Bone marrow (tissue), 2 donors: ENCODE measurements around the gene UCMA.

ENCODE experiments used
- DNase-seq, 2 donors: peaks; one replicate each; lab custom pipeline; 2025; lab: John Stamatoyannopoulos, UW

UCMA gene

DNA sequence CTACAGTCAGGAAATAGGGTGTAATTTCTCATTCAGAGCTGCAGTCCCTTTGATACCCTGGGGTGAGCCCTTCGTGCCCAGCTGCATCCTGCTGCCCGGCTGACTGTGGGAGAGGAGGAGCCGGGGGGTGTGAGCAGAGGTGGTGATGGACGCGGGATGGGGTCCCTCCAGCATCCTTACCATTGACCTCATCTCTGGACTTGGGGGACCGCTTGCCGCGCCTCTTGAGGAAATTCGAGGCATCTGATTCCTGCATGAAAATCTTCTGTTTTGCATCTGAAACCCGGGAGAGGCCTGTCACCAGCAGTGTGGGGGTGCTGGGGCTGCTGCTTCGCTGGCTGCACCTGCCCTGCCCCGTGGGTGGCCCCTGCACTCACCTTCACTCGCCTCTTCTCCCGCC, 816 bp downstream of the UCMA start:
- no peak for DNase-seq

DNA sequence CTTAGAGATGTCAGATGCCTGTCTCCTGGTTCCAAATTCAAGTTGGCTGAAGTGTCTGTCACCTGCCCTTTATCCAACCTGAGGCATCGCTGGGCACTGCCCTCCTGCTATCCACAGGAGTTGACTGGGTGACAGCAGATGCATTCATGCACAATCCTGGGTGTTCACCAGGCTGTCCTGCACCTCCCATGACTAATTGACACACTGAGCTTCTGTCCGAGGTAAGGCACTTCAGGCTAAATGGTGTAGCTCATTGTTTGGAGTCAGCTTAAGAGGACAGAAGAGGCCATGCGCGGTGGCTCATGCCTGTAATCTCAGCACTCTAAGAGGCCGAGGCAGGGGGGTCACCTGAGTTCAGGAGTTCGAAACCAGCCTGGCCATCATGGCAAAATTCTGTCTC, 2.4 kb downstream of the UCMA start:
- no peak for DNase-seq

DNA sequence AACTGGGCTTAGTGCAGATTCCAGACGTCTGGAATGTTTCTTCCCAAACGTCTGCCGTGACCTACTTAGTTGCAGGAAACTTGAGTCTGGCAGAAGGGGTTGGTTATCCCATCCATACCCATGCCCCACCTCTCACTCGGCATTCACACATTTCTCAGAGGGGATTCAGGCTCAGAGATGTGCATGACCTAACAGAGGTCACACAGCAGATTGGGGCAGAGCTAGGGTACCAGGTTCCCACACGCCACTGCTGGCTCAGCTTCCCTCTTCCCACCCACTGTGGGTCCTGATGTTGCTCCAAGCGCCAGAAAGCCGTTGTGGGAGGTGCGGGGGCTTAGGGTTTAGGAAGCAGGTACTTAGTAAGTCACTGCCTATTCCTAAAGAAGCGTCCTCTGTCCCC, 3.0 kb downstream of the UCMA start:
- DNase-seq, result no peak

DNA sequence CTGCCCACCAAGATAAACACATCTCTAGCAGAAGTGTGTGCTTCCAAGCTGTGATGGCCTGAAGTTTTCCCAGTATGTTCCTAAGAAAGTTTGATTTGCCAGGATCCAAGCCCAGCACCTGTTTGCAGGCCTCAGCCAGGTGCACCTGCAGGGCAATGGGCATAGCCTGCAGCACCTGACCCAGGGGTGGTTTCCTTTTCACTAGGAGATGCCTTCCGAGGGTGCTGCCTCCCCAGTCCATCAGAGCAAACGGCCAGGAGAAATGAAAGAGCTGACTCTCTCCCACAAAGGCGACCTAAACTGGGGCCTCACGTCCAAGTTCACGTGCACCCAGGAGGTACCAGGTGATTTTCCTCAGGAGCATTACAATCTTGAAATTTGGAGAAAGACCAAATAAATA, 7.1 kb downstream of the UCMA start:
- no peak for DNase-seq

DNA sequence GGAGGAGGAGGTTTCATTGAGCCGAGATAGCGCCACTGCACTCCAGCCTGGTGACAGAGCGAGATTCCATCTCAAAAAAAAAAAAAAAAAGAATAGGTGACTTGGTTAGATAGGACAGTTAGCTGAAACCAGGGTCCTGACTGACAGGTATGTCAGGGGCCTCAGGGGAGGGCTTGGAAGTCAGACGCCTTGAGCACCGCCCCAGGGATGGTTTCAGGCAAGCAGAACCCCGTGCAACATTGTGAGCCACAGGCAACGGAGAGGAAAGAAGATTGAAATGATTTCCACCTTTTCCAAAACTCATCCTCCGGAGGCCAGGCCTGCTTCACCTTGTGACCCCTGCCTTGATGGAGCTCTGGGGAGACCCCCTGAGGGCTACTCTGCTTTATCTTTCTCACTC, 8.6 kb downstream of the UCMA start:
- no peak for DNase-seq

DNA sequence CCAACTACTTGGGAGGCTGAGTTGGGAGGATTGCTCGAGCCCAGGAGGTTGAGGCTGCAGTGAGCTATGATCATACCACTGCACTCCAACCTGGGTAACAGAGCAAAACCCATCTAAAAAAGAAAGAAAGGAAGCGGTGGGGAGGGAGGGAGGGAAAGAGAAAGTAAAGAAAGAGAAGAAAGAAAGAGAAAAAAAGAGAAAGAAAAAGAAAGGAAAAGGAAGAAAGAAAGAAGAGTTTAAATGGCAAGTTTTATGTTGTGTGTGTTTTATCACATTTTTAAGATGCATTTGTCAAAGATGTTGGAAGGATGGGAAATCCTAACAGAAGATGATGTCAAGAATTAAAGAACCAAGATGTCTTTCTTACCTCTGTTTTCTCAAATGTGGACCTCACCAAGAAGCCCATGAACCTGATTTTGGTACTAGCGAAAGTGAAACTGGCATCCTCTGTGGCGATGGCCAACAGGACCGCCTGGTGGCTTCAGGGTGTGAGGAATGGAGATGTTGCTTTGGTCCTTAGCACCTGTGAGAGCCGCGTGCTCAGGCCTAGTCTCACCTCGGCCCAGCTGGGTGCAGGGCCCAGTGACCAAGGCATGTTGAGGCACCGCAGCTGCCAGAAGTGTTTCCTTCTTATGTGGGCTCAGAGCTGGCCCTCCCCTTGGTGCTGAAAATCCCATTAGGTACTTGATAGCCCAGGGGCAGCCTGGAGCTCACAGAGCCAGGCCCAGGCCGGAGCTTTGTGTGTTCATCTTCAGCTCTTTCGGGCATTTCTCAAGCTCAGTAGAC, 9.8 kb downstream of the UCMA start:
- no peak for DNase-seq

DNA sequence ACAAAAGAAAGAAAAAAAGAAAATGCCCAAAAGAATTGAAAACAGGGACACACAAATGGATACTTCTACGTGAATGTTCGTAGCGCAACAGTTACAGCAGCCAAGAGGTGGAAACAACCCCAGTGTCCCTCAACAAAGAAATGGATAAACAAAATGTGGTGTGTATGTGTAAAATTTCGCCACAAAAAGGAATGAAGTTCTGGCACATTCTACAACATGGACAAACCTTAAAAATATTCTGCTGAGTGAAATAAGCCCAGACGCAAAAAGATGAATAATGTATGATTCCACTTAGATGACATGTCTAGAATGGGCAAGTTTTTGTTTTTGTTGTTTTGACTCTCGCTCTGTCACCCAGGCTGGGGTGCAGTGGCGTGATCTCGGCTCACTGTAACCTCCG, 10.9 kb downstream of the UCMA start:
- no peak for DNase-seq

DNA sequence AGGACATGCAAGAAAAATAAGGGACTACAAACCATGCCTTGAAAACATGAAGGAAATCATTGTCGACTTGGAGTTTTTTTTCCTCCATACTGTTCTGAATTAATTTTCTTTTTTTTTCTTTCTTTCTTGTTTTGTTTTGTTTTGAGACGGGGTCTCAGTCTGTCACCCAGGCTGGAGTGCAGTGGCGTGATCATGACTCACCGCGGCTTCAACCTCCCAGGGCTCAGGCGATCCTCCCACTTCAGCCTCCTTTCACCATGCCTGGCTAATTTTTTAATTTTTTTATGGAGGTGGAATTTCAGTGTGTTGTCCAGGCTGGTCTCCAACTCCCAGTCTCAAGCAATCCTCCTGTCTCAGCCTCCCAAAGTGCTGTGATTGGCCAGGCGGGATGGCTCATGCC, 11.6 kb downstream of the UCMA start:
- DNase-seq, result no peak

DNA sequence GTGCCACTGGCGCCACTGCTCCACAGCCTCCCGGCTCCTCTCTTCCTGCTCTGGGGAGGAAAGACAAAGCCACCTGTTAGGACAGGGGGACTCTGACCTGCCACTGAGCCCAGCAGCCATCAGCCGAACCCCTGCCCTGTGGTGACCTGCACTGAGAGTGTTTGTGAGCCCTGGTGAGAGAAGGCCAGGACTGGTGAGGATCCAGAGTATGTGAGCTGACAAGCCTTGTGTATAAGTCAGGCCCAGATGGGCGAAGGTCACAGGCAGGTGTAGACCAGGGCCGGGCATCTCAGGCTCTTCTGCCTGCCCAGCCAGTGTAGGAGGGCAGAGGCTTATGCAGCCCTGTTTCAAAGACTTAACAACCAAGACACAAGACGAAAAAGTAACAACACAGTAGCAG, 12.0 kb downstream of the UCMA start:
- DNase-seq, result no peak

DNA sequence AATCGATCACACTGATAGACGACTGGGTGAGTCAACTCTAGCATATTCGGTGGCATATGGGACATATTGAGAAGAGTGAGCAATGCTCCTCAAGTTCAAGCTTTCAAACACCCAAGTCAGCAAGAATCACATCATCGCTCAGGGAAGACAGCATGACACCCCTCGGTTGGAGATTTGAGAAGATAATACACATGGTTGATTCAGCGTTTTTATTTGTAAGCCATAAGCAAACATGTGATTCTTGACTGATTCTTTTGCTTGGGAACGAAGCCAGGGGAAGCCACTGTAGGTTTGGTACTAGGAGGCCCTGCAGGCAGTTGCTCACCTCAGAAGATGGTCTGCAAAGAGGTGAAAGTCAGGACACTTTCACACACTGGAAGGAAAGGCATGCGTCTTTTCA, 12.6 kb downstream of the UCMA start:
- no peak for DNase-seq

DNA sequence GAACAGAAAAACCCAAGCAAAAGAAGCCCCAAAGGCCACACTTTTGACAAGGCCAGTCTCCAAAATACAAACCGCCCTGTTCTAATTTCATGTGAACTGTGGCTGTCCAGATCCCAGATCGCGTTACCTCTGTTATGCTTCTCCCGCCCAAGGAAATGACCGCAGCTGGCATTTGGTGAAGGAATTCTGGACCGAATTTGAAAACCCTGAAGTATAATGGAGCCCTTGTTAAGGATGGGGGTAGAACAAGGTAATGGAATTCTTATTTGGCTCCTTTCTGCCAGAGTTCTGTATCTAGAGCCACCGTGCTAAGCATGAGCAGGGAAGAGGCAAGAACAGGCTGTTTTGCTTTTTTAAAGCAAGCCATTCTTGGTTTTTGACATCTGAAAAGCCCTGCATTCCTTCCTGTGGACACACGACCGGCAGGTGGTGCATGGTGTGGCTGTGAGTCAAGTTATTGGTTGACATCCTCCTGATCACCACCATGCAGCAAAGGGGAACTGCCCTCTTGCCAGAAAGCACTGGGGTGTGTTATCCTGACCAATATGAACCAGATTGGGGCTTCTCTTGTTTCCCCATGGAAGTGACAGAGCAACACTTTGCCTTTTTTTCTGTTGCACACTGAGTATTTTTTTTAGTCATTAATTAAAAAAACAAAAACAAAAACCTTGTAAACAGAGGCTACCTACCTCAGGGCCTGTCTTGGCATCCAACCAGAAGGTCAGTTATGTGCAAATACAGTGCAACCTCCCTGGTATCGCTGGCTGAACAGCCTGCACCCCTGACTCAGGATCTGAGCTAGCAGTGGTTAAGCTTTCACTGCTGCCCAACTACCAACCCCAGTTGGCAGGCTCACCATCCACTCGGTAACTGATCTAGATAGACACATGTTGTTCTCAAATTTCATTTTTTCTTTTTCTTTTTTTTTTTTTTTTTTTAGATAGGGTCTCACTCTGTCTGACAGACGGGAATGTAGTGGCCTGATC, 14.2 kb downstream of the UCMA start:
- no peak for DNase-seq

DNA sequence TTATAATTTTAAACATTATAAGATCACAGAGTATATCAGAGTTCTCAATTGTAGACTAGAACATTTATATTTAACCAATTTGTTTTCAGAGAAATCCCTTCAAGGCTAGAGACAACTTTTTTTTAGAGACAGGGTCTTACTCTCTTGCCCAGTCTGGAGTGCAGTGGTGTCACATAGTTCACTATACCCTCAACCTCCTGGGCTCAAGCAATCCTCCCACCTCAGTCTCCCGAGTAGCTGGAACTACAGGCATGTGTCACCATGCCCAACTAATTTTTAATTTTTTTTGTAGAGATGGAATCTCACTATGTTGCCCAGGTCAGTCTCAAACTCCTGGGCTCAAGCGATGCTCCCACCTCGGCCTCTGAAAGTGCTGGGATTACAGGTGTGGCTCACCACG, 15.3 kb downstream of the UCMA start:
- no peak for DNase-seq

DNA sequence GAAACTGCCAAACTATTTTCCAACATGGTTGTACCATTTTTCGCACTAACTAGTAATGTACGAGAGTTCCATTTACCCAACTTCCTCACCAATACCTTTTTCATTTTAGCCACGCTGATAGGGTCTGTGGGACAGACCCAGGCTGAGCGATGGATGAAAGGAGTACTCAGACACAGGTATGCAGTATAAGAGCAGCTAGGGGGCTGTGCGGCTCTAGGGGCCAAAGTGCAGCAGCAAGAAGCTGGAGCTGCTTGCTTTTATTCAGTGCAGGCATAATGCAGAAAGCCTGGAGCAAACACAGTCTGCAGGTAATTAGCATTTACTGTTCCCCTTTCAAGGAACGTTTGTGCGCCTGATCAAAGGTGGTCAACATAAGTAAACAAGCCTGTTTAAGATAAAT, 21.0 kb downstream of the UCMA start:
- DNase-seq, result no peak

DNA sequence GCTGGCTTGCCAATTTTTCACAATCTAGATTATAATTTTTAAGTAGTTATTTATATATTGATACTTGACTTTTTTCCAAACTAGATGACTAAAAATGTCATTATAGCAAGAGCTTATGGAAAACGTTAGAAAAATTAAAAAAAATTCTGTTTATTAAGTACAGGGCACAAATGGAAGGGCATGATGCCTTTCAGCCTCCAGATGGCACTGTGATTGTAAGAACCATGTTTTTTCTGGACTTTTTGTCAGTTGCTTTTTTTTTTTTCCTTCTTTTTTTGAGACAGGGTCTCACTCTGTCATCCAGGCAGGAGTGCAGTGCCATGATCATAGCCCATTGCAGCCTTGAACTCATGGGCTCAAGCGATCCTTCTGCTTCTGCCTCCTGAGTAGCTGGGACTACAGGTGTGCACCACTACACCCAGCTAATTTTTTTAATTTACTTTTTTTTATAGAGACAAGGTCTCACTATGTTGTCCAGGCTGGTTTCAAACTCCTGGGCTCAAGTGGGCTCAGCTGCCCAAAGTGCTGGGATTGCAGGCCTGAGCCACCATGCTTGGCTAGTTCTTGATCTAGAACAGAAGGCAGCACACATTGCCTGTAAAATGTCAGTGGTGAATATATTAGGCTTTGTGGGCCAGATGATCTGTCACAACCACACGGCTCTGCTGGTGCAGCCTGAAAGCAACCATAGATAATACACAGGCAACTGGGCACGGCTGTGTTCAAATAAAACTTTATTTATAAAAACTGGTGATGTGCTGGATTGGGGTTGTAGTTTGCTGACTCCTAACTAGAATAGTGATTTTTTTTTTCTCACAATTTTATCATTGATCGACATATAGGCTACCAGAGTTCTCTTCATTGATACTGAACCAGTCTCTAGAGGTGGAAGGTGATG, 27.4 kb downstream of the UCMA start:
- DNase-seq, result no peak

DNA sequence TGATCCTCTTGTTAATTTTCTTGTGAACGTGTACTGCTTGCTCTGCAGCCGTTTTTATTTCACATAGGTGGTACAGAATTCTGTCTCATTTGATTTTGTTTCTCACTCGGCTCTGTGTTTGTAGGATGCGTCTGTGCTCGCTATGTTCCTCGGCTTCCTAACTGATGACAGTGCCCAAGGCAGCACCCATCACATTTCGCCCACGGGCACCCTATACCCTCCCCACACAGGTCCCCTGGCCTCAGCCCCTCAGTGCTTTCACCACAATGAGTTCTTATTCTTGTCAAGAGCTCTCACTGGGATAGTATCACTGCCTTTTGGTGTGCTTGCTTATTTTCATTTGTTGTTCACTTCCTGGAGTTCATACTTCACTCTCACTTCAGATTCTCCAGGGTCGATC, 28.1 kb downstream of the UCMA start:
- DNase-seq, result no peak

DNA sequence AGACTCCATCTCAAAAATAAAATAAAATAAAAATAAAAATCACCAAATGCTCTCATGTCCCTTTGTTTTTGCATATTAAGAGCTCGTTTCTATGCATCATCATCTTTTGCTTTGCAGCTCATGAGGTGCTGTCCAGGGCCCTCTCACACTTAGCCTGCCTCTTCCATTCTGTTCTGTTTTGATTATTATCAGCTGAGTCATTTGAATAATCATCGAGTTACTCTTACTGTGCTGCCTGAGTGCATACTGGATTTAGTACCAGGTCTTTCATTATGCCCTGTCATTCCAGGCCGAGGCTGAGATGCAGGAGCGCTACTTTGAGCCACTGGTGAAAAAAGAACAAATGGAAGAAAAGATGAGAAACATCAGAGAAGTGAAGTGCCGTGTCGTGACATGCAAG, 33.0 kb downstream of the UCMA start:
- DNase-seq, result no peak

DNA sequence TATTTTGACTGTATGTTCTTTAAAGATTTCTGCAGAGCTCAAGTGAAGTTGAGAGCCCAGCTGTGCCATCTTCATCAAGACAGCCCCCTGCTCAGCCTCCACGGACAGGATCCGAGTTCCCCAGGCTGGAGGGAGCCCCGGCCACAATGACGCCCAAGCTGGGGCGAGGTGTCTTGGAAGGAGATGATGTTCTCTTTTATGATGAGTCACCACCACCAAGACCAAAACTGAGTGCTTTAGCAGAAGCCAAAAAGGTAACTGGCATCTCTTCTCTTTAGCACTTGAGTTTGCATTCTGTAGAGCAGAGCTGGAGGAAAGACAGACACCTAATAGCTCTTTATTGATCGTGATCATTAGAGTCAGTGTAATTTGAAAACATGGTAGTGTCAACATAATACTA, 39.2 kb downstream of the UCMA start:
- no peak for DNase-seq

DNA sequence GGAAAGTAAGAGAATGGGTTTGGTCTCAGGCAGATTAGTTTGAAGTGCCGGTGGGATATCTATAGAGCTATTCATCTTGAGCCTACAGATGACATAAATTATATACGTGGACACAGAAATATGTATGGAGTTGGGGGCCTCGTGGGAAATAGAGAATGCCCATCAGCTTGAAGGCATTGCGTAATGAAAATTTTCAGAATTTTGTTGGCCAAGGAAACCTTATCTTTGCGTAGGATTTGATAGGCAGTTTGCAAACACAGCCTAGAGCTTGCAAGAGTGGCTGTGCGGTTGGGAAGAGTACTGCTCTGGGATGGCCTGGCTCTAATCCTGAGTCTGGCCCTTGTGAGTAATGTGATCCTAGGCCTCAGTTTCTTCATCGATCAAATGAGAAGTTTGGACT, 40.5 kb downstream of the UCMA start:
- DNase-seq, result no peak

DNA sequence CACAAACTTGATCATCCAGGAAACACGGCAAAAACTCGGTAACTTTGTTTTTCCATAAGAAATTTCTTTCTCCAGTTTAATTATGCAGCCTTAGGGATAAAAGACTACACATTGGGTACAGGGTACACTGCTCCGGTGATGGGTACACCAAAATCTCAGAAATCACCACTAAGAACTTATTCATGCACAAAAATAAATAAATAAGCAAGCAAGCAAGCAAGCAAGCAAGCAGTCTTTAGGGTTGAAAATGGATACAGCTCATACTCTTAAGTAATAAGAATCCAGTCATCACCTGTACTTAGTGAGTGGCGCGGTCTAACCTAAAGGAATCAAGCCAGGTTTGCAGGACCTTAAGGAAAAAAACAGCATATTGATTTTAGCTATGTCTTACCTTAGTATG, 42.8 kb downstream of the UCMA start:
- DNase-seq, result no peak

DNA sequence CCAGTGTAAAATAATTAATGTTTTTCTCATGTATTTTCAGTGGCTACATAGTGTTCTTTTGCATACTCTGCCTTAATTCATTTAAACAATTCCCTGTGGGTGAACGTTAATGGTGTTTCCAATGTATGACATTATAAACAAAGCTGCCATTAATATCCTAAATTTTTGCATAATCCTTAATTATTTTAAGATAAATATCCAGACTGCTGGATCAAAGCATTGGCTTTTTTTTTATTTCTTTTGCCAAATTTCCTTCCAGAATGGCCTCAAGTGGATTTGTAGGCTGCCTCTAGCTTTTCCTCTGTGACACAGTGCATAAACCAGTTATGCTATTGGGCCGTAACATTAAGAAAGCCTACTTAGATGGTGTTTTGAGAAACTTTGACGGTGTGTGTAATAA, 43.4 kb downstream of the UCMA start:
- DNase-seq, result no peak

DNA sequence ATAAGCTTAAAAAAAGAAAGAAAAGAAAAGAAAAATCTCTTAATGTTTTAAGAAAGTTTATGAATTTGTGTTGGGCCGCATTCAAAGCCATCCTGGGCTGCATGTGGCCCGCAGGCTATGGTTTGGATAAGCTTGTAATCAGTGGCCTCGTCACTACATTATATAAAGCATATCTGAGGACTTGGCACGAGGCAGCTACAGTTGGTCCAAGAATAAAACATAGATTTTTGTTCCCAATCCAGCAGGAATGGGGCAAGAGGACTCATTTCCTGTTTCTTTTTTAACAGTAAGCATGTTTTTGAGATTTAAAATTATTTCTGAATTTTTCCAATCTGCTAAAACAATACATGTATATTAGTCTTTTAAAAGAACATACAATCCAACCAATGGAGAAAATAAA, 44.2 kb downstream of the UCMA start:
- DNase-seq, result no peak

DNA sequence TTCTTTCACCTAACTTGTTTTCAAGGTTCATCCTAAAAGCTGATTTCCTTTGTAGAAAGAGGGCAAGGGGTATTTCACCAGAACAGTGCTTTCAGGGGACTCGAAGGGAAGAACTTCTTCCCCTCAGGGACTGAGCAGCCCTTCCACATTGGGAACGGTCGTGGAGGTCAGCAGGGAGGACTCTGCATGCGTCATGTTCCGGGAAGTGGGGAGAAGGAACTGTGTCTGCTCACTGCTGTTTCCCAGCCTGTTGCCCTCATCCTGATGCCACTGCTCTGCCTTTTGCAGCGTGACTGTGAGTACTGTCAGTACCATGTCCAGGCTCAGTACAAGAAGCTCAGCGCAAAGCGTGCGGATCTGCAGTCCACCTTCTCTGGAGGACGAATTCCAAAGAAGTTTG, 45.6 kb downstream of the UCMA start:
- no peak for DNase-seq
